Stimulated activated naive CD4-positive, alpha-beta T cell (primary cell): ENCODE data around the gene FKBP10.

Experiments
- DNase-seq, 6 experiments: peaks; one replicate each; lab custom pipeline; 2025; lab: John Stamatoyannopoulos, UW

Gene FKBP10

GRCh38 chr17:41782142-41782541 lies 30.7 kb upstream of the FKBP10 start:
- DNase-seq = no peak

- DNase-seq = no peak
Observed at GRCh38 chr17:41784207-41784744, 28.5 kb upstream of the FKBP10 start.

GRCh38 chr17:41785091-41785858 lies 27.5 kb upstream of the FKBP10 start:
- DNase-seq = no peak

- DNase-seq = peak in 1 of 6 experiments; percentile 16
Observed at GRCh38 chr17:41785859-41786226, 27.0 kb upstream of the FKBP10 start.

- DNase-seq = peak; percentile 84 to 90 (median 86)
Observed at GRCh38 chr17:41786227-41787020, 26.4 kb upstream of the FKBP10 start, which contains the start of gene JUP. JUP (minus strand) TSS chr17:41786711; CDS start chr17:41771854, 14,857 bp downstream.

- no peak for DNase-seq
Observed at GRCh38 chr17:41787021-41787418, 25.8 kb upstream of the FKBP10 start.

GRCh38 chr17:41792845-41793783 lies 19.7 kb upstream of the FKBP10 start:
- DNase-seq = no peak

GRCh38 chr17:41793784-41794539 lies 18.8 kb upstream of the FKBP10 start:
- no peak for DNase-seq

GRCh38 chr17:41794540-41794975 lies 18.2 kb upstream of the FKBP10 start:
- no peak for DNase-seq

- DNase-seq = no peak
Observed at GRCh38 chr17:41796121-41796895, 16.5 kb upstream of the FKBP10 start.

GRCh38 chr17:41797377-41797776 lies 15.4 kb upstream of the FKBP10 start:
- no peak for DNase-seq

- no peak for DNase-seq
Observed at GRCh38 chr17:41799366-41799765, 13.4 kb upstream of the FKBP10 start.

GRCh38 chr17:41800601-41801373 lies 12.0 kb upstream of the FKBP10 start:
- no peak for DNase-seq

GRCh38 chr17:41801374-41802271 lies 11.2 kb upstream of the FKBP10 start:
- peak; percentile 22 to 80 (median 62) for DNase-seq

GRCh38 chr17:41803049-41804020 lies 9.5 kb upstream of the FKBP10 start:
- no peak for DNase-seq

- DNase-seq = no peak
Observed at GRCh38 chr17:41806685-41807445, 5.9 kb upstream of the FKBP10 start.
